HG02610 (cell line): ENCODE results near the gene SVOPL.

Experiments used
- ATAC-seq: cut with Tn5 transposase; IDR thresholded peaks from one replicate; pipeline ENCODE4 v1.9.1; 2021; ENCODE audit warnings: mild to moderate bottlenecking, moderate library complexity; ENCODE audit not compliant: unreplicated experiment

SVOPL gene

GRCh38 chr7:138610671-138611170 is 90.4 kb downstream of the SVOPL start:
- ATAC-seq: no peak

- ATAC-seq: peak; percentile 69
These were observed 92.9 kb downstream of the SVOPL start for GRCh38 chr7:138608275-138608674.

GRCh38 chr7:138607216-138608126 is 93.7 kb downstream of the SVOPL start:
- no peak for ATAC-seq

- ATAC-seq: no peak
These were observed 94.9 kb downstream of the SVOPL start for GRCh38 chr7:138606236-138606635.

GRCh38 chr7:138603549-138604318 is 97.4 kb downstream of the SVOPL start:
- ATAC-seq: no peak

- ATAC-seq: no peak
These were observed 98.7 kb downstream of the SVOPL start for GRCh38 chr7:138602451-138602850.

- no peak for ATAC-seq
These were observed 105.7 kb downstream of the SVOPL start for GRCh38 chr7:138595454-138595853.

- no peak for ATAC-seq
These were observed 111.0 kb downstream of the SVOPL start for GRCh38 chr7:138590154-138590553.

- no peak for ATAC-seq
These were observed 112.2 kb downstream of the SVOPL start for GRCh38 chr7:138588986-138589385.

GRCh38 chr7:138587485-138587884 is 113.7 kb downstream of the SVOPL start:
- no peak for ATAC-seq

- no peak for ATAC-seq
These were observed 115.7 kb downstream of the SVOPL start for GRCh38 chr7:138585283-138585993.

- ATAC-seq: no peak
These were observed 116.5 kb downstream of the SVOPL start for GRCh38 chr7:138584696-138585095.

GRCh38 chr7:138584283-138584682 is 116.9 kb downstream of the SVOPL start:
- no peak for ATAC-seq

- no peak for ATAC-seq
These were observed 120.1 kb downstream of the SVOPL start for GRCh38 chr7:138581065-138581464.

GRCh38 chr7:138579671-138580070 is 121.5 kb downstream of the SVOPL start:
- ATAC-seq: no peak

- no peak for ATAC-seq
These were observed 122.0 kb downstream of the SVOPL start for GRCh38 chr7:138579136-138579535.

GRCh38 chr7:138575897-138576428 is 125.2 kb downstream of the SVOPL start:
- no peak for ATAC-seq

- no peak for ATAC-seq
These were observed 127.4 kb downstream of the SVOPL start for GRCh38 chr7:138573741-138574140.

- no peak for ATAC-seq
These were observed 130.4 kb downstream of the SVOPL start for GRCh38 chr7:138570715-138571114.

- ATAC-seq: no peak
These were observed 131.7 kb downstream of the SVOPL start for GRCh38 chr7:138569418-138569817.

- no peak for ATAC-seq
These were observed 132.5 kb downstream of the SVOPL start for GRCh38 chr7:138568655-138569054.
